PC-9 (cell line): ENCODE measurements around the gene GLS2. TPM values are rescaled to one million over a fixed set of nuclear protein-coding genes. Genes with fewer than 3 reads are reported as not detected.
"Not testable (repeated sequence)": the region's sequence is repeated elsewhere in the genome, so short reads cannot be mapped to it uniquely, and the experiment has no call there.

Experiments
- BruUV-seq: library from RNA; stranded (reverse); fragments of 400-500 nt; replicated peaks from 2 replicates; lab custom pipeline; 2021; lab: Mats Ljungman, UMichigan
- CTCF ChIA-PET: fragments of 300-600 bp; sonication (Branson Sonifier 250); formaldehyde crosslinking; loops from one replicate; lab custom pipeline; 2022; ENCODE audit warnings: antibody characterized with exemption; lab: Charles Lee
- POLR2A ChIA-PET: fragments of 300-600 bp; sonication (Branson Sonifier 250); formaldehyde crosslinking; loops from one replicate; lab custom pipeline; 2022; ENCODE audit warnings: antibody characterized with exemption; ENCODE audit not compliant: unreplicated experiment; lab: Charles Lee
- DNase-seq, 2 experiments: peaks; one replicate each; pipeline versions ENCODE4 v3.0.0 to v3.0.0-alpha.2; 2015 to 2022; ENCODE audit warnings: mixed read lengths in 1 of 2
- H2AFZ ChIP-seq: fragments of 200-600 bp; sonication (generic); 2 replicates; pipeline ENCODE4 v1.8.1; 2017; ENCODE audit warnings: antibody characterized with exemption
- H3F3A ChIP-seq: fragments of 200-600 bp; sonication (generic); 2 replicates; pipeline ENCODE4 v1.8.1; 2017; ENCODE audit warnings: antibody characterized with exemption, mild to moderate bottlenecking, low read depth; ENCODE audit not compliant: insufficient read depth
- H3K27ac ChIP-seq: fragments of 200-600 bp; sonication (generic); 2 replicates; pipeline ENCODE4 v1.6.1; 2016; ENCODE audit warnings: mixed run types
- H3K27me3 ChIP-seq: fragments of 200-600 bp; sonication (generic); 2 replicates; pipeline ENCODE4 v1.6.1; 2016; ENCODE audit warnings: low read depth, mixed run types; ENCODE audit not compliant: insufficient read depth
- H3K36me3 ChIP-seq: fragments of 200-600 bp; sonication (generic); 2 replicates; pipeline ENCODE4 v1.6.1; 2016; ENCODE audit warnings: low read depth, mixed run types
- H3K4me1 ChIP-seq: fragments of 200-600 bp; sonication (generic); replicated peaks from 2 replicates; pipeline ENCODE4 v1.6.1; 2016; ENCODE audit warnings: mixed run types; ENCODE audit not compliant: insufficient read depth
- H3K4me2 ChIP-seq: fragments of 200-600 bp; sonication (generic); 2 replicates; pipeline ENCODE4 v1.6.1; 2017; ENCODE audit warnings: mixed run types
- H3K4me3 ChIP-seq: fragments of 200-600 bp; sonication (generic); 2 replicates; pipeline ENCODE4 v1.6.1; 2016; ENCODE audit warnings: mixed run types
- H3K79me2 ChIP-seq: fragments of 200-600 bp; sonication (generic); 2 replicates; pipeline ENCODE4 v1.6.1; 2017; ENCODE audit warnings: low read depth, mixed run types
- H3K9me2 ChIP-seq: fragments of 200-600 bp; sonication (generic); 2 replicates; pipeline ENCODE4 v1.8.1; 2017; ENCODE audit warnings: mild to moderate bottlenecking; ENCODE audit not compliant: insufficient read depth
- H3K9me3 ChIP-seq: fragments of 200-600 bp; sonication (generic); 2 replicates; pipeline ENCODE4 v1.8.1; 2016; ENCODE audit warnings: low read depth; ENCODE audit not compliant: insufficient read depth
- H4K20me1 ChIP-seq: fragments of 200-600 bp; sonication (generic); 2 replicates; pipeline ENCODE4 v1.8.1; 2017; ENCODE audit not compliant: insufficient read depth
- EZH2 ChIP-seq: fragments of 200-600 bp; sonication (generic); IDR thresholded peaks from 2 replicates; pipeline ENCODE4 v1.8.0; 2017; ENCODE audit warnings: antibody characterized with exemption, low read depth
- intact Hi-C: fragments of 100-400 bp; cut with micrococcal nuclease; formaldehyde crosslinking; loops from one replicate; pipeline ENCODE4 v1.10.0; 2022; ENCODE audit not compliant: unreplicated experiment
- total RNA-seq: library from RNA; stranded (reverse); gene quantifications from 2 replicates; pipeline ENCODE4 v1.2.3, GENCODE V29; 2021
- TF ChIP-seq, protein P1 (sequence below): fragments of 200-600 bp; sonication (generic); conservative IDR thresholded peaks from 2 replicates; pipeline ENCODE4 v1.6.1; 2017; ENCODE audit warnings: mixed run types, antibody characterized with exemption, mild to moderate bottlenecking, moderate library complexity

The GLS2 gene
- total RNA-seq, 1 experiment from 2014 or later: 1.3 TPM

DNA sequence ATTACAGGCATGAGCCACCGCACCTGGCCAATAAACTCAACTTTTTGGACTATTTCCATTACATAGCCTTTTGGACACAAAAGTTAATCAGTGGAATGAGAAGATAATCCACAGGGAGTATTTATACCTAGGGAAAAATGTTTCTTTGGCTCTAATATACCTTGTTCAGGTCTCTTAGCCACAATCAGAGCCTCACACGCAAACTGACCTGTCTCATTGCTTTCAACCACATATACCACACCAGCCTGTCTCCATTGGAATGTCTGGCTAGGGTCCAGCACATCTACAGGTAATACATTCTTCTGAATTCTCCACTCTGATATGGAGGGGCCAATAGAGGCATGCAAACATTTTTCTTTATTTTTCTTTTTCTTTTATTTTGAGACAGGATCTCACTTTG lies 29.9 kb upstream of the GLS2 start:
- BruUV-seq: no TSS peak
- DNase-seq: peak; percentile 73 to 87
- Histone ChIP-seq H3K9me3 (no peaks in the 10 kb centered on the region), H2AFZ (no peak overlapping the region), H3F3A (peaks cover 46% of the 10 kb centered on the region), H3K27me3 (no peaks in the 10 kb centered on the region), H3K9me2 (no peaks in the 10 kb centered on the region), H3K36me3 (no peaks in the 10 kb centered on the region), H4K20me1 (no peaks in the 10 kb centered on the region), H3K4me1 (peaks cover 46% of the 10 kb centered on the region), H3K4me3 (0 out of 2 replicates have a peak overlapping the region, but pooled peaks have one; percentile 15), H3K79me2 (peaks cover 14% of the 10 kb centered on the region), H3K27ac (peak overlapping the region; percentile 95), H3K4me2 (peak overlapping the region; percentile 65)
- no peak for TF ChIP-seq EZH2
- TF ChIP-seq, protein P1, sequence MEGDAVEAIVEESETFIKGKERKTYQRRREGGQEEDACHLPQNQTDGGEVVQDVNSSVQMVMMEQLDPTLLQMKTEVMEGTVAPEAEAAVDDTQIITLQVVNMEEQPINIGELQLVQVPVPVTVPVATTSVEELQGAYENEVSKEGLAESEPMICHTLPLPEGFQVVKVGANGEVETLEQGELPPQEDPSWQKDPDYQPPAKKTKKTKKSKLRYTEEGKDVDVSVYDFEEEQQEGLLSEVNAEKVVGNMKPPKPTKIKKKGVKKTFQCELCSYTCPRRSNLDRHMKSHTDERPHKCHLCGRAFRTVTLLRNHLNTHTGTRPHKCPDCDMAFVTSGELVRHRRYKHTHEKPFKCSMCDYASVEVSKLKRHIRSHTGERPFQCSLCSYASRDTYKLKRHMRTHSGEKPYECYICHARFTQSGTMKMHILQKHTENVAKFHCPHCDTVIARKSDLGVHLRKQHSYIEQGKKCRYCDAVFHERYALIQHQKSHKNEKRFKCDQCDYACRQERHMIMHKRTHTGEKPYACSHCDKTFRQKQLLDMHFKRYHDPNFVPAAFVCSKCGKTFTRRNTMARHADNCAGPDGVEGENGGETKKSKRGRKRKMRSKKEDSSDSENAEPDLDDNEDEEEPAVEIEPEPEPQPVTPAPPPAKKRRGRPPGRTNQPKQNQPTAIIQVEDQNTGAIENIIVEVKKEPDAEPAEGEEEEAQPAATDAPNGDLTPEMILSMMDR: no peak
- ChIA-PET CTCF (interaction anchor here (0.7 to 1.3 kb wide), 3 partner anchors 27 to 119 kb away, joined by 3 to 6 read pairs (median 3); no protein-coding TSS in a partner anchor), POLR2A (no interaction called here)
- intact Hi-C loops: loop anchor here (1.0 to 10.0 kb wide), 2 partner anchors 8 to 487 kb away; partner anchors contain the start of gene ZBTB39

- intact Hi-C loops: loop anchor here (10.0 kb wide), 1 partner anchor 491 kb away; the partner anchor contains the start of gene ZBTB39
- H4K20me1 ChIP-seq, H3K27me3 ChIP-seq, H3K36me3 ChIP-seq, H3K27ac ChIP-seq, H3K79me2 ChIP-seq, H3K9me3 ChIP-seq, H3K4me3 ChIP-seq, BruUV-seq, H2AFZ ChIP-seq, POLR2A ChIA-PET, H3K9me2 ChIP-seq, DNase-seq: not testable (repeated sequence)
- H3K4me2 ChIP-seq: 0 out of 2 replicates have a peak overlapping the region, but pooled peaks have one; percentile 7
- peaks cover 17% of the 10 kb centered on the region for H3F3A ChIP-seq
- TF ChIP-seq, protein P1: peak; percentile 6; the same call in 1 of the 2 replicates
- H3K4me1 ChIP-seq: peaks cover 20% of the 10 kb centered on the region
- CTCF ChIA-PET: interaction anchor here (0.6 to 1.6 kb wide), 7 partner anchors 26 to 248 kb away, joined by 3 to 8 read pairs (median 3); no protein-coding TSS in a partner anchor
Observed at GRCh38 chr12:56514014-56514318, 26.0 kb upstream of the GLS2 start.

DNA sequence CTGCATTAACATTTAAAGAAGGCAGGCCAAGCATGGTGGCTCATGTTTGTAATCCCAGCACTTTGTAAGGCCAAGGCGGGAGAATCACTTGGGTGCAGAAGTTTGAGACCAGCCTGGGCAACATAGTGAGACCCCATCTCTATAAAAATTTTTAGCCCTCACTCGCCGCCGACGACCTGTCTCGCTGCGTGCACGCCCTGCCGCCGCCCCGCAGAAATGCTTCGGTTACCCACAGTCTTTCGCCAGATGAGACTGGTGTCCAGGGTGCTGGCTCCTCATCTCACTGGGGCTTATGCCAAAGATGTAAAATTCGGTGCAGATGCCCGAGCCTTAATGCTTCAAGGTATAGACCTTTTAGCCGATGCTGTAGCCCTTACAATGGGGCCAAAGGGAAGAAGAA lies 22.8 kb upstream of the GLS2 start:
- Histone ChIP-seq H2AFZ (no peak overlapping the region), H3F3A (no peaks in the 10 kb centered on the region), H3K9me2 (no peaks in the 10 kb centered on the region), H3K36me3 (no peaks in the 10 kb centered on the region), H3K27ac (no peak overlapping the region), H3K4me1 (no peaks in the 10 kb centered on the region), H3K79me2 (no peaks in the 10 kb centered on the region), H3K27me3 (no peaks in the 10 kb centered on the region), H4K20me1 (no peaks in the 10 kb centered on the region), H3K4me3 (no peak overlapping the region), H3K4me2 (no peak overlapping the region), H3K9me3 (no peaks in the 10 kb centered on the region)
- intact Hi-C loops: loop anchor here (10.0 kb wide), 1 partner anchor 494 kb away; the partner anchor contains the start of gene ZBTB39
- ChIA-PET CTCF (no interaction called here), POLR2A (no interaction called here)
- no peak for DNase-seq
- BruUV-seq: no TSS peak
- TF ChIP-seq, protein P1: no peak
- no peak for TF ChIP-seq EZH2

DNA sequence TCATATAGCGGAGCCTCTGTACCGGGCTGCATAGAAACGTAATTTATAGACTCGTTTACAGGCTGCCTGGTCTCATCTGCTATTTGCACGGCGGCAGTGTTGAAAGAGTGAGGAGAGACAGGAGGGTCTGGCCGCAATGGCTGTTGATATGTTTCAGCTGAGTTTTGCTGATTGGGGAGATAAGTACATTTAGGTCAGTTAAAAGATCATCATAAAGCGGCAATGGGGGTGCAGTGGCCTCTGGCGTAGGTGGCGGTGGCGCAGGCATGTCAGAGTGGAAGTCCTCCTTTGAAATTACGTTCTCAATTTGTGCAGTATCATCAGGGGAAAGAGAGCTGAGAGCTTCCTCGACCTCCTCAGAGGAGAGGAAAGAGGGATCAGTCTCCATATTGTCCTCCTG lies 11.9 kb upstream of the GLS2 start:
- DNase-seq, H3K4me1 ChIP-seq, intact Hi-C loops, H3F3A ChIP-seq, H3K4me3 ChIP-seq, H3K9me3 ChIP-seq, H2AFZ ChIP-seq, POLR2A ChIA-PET, BruUV-seq, CTCF ChIA-PET, H3K4me2 ChIP-seq, H3K9me2 ChIP-seq, H3K79me2 ChIP-seq, H4K20me1 ChIP-seq, H3K27me3 ChIP-seq, H3K36me3 ChIP-seq, H3K27ac ChIP-seq: not testable (repeated sequence)

DNA sequence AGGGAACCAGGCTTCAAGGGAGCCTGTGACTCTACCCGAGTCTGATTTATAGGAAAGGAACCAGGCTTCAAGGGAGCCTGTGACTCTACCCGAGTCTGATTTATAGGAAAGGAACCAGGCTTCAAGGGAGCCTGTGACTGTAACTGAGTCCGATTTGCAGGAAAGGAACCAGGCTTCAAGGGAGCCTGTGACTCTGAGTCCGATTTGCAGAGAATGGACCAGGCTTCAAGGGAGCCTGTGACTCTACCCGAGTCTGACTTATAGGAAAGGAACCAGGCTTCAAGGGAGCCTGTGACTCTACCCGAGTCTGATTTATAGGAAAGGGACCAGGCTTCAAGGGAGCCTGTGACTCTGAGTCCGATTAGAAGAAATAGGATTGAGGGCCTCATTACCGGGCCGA lies 11.5 kb upstream of the GLS2 start:
- H4K20me1 ChIP-seq, intact Hi-C loops, H3K4me2 ChIP-seq, H3K4me3 ChIP-seq, DNase-seq, H3K4me1 ChIP-seq, H3K27ac ChIP-seq, H3K27me3 ChIP-seq, H3K79me2 ChIP-seq, POLR2A ChIA-PET, BruUV-seq, H3K36me3 ChIP-seq, H2AFZ ChIP-seq, H3K9me2 ChIP-seq, H3F3A ChIP-seq, H3K9me3 ChIP-seq, CTCF ChIA-PET: not testable (repeated sequence)
